Mucosa of descending colon (tissue), 3 donors: ENCODE data around the gene DCC. TPM values are rescaled to one million over a fixed set of nuclear protein-coding genes. Genes with fewer than 3 reads are reported as not detected.

Source experiments
- ATAC-seq: fragments of 200-7000 bp; cut with Tn5 transposase; one replicate; pipeline ENCODE4 v1.9.1; 2020; ENCODE audit warnings: mild to moderate bottlenecking, moderate library complexity
- DNase-seq, 3 donors: peaks; one replicate each; pipeline ENCODE4 v3.0.0-alpha.2; 2020
- H3K36me3 ChIP-seq: fragments of 200-600 bp; one replicate; pipeline ENCODE4 v1.8.0; 2021; ENCODE audit warnings: low read depth, mild to moderate bottlenecking
- H3K4me1 ChIP-seq: fragments of 200-600 bp; one replicate; pipeline ENCODE4 v1.8.0; 2021; ENCODE audit warnings: low read depth, mild to moderate bottlenecking
- H3K4me3 ChIP-seq: fragments of 200-600 bp; one replicate; pipeline ENCODE4 v1.8.0; 2021; ENCODE audit warnings: mild to moderate bottlenecking
- H3K9me3 ChIP-seq: fragments of 200-600 bp; one replicate; pipeline ENCODE4 v1.8.0; 2021; ENCODE audit warnings: mild to moderate bottlenecking
- intact Hi-C, 2 donors: fragments of 100-400 bp; cut with DNase I in 1 of 2; cut with micrococcal nuclease in 1 of 2; formaldehyde crosslinking; loops; one replicate each; pipeline versions ENCODE4 v1.11.0 to v1.11.1; 2022; cut with DNase I, micrococcal nuclease
- total RNA-seq, 3 donors: library from RNA; stranded (reverse); fragmentation: NEBNext Ultra II Directional in 2 of 3; extraction: Animal tissue kit (Norgen Biotek cat#: 25700) in 2 of 3; gene quantifications; one replicate each; pipeline versions ENCODE4 v1.2.1 to v1.2.4, GENCODE V29; 2021 to 2023
- TF ChIP-seq, protein P1 (sequence below): fragments of 200-600 bp; IDR thresholded peaks from one replicate; pipeline ENCODE4 v1.8.0; 2022; ENCODE audit warnings: antibody characterized with exemption, mild to moderate bottlenecking
- donor health status: DM: no; HTN: no; CAD: no; lungs with moderate emphysema.
- donor health status: DM: no; HTN: no; CAD: no.
- donor health status: DM: no; HTN: yes; CAD: no.

DCC gene
- total RNA-seq, 3 donors from 2014 or later: 0.26 to 1.3 (median 0.34) TPM

DNA sequence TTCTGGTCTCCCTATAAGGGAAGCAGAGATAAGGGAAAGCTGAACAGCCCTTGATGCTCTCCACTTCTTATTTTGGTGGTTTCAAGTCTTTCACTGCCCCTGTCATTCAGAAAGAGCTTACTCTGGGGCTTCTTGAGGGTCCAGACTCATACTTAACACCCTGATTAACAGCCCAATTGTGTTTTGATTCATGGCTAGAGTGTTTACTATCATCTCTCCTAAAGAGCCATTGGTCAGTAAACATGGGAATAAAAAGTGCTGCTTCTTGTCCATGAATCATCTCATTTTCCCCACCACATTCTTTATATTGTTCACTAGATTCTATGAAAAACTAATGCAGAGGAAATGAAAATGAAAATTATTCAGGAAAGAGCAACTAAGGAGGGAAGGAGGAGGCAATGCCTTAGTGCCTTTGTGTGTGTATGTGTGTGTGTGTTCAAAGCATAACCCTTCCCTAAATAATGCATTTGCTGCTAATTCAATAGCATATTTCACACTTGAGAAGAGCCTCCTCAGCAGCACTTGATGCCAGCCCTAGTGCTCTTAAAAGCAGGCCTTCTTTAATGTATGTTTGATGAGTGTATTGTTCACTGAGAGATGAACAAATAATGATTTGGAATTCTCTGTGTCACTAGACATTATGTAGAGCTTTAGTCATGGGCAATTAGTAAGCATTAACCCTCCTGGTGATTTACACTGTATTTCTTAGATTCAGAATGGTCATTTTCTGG is 63.5 kb downstream of the DCC start:
- H3K4me1 ChIP-seq: no peaks in the 10 kb centered on the region
- intact Hi-C loops: no loop called here
- H3K36me3 ChIP-seq: no peaks in the 10 kb centered on the region
- H3K9me3 ChIP-seq: no peaks in the 10 kb centered on the region
- no peak for DNase-seq
- no peak overlapping the region for H3K4me3 ChIP-seq
- ATAC-seq: no peak
- TF ChIP-seq, protein P1, sequence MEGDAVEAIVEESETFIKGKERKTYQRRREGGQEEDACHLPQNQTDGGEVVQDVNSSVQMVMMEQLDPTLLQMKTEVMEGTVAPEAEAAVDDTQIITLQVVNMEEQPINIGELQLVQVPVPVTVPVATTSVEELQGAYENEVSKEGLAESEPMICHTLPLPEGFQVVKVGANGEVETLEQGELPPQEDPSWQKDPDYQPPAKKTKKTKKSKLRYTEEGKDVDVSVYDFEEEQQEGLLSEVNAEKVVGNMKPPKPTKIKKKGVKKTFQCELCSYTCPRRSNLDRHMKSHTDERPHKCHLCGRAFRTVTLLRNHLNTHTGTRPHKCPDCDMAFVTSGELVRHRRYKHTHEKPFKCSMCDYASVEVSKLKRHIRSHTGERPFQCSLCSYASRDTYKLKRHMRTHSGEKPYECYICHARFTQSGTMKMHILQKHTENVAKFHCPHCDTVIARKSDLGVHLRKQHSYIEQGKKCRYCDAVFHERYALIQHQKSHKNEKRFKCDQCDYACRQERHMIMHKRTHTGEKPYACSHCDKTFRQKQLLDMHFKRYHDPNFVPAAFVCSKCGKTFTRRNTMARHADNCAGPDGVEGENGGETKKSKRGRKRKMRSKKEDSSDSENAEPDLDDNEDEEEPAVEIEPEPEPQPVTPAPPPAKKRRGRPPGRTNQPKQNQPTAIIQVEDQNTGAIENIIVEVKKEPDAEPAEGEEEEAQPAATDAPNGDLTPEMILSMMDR: no peak

DNA sequence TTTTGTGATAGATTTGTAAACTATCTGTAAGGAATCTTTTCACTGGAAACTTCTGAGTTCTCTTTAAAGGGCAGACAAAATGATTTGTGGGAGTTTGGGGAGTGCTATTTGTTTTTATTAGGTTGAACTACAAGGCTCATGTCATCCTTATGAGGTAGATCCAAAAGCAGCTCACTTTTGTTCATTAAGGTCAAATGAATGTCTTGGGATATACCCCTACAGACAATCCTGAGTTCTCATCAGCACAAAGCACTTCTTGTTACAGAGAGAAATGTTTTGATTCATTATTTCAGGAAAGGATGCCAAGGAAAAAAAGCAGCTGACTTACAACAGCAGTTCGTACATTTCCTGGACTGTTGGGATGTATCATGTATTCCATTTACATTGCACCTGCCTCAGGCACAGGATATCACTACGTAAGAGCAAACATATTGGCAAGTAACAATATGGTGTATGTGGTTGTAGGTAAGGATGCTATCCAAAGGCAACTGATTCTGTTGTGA is 68.9 kb downstream of the DCC start:
- no peaks in the 10 kb centered on the region for H3K4me1 ChIP-seq
- TF ChIP-seq, protein P1: no peak
- no peak for ATAC-seq
- no peaks in the 10 kb centered on the region for H3K9me3 ChIP-seq
- no peak for DNase-seq
- H3K4me3 ChIP-seq: no peak overlapping the region
- H3K36me3 ChIP-seq: no peaks in the 10 kb centered on the region
- intact Hi-C loops: no loop called here

DNA sequence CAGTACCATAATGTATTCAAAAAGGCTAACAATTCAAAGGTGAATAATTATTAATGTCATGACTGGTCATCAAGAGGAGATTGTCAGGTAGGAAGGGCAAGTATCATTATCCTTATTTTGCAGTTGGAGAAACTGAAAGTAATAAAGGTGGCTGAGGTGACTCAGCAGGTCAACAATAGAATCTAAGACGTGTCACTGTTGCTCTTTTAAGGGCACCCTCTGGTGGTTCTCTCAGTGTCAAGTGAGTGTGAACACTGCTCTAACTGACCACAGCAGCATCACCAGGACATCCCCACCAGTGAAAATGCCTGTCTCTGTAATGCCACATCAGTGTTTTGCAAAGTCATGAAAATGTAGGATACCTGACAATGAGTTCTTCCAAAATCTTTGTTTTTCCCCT is 69.7 kb downstream of the DCC start:
- Histone ChIP-seq H3K4me1 (no peaks in the 10 kb centered on the region), H3K36me3 (no peaks in the 10 kb centered on the region), H3K9me3 (no peaks in the 10 kb centered on the region), H3K4me3 (no peak overlapping the region)
- peak in 1 of 3 donors; percentile 12 for DNase-seq
- ATAC-seq: peak; percentile 35
- intact Hi-C loops: no loop called here
- TF ChIP-seq, protein P1: no peak

DNA sequence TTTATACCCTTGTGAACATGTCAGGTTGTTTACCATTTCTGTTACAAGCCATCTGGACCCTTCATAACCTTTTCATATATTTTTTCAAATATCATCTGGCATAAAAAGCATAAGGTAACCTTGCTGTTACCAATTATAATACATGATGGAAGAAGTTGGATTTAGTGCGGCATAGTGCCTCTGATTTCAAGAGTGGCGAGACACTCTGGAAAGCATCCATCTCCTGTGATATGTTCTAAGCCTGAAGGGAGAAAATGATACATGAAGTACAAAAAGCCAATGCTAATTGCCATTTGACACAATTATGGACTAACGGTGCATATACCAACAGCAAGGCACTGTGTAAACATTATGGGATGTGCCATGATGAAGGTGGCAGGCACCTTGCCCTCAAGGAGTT is 75.1 kb downstream of the DCC start:
- Histone ChIP-seq H3K4me3 (no peak overlapping the region), H3K9me3 (no peaks in the 10 kb centered on the region), H3K36me3 (no peaks in the 10 kb centered on the region), H3K4me1 (no peaks in the 10 kb centered on the region)
- TF ChIP-seq, protein P1: no peak
- ATAC-seq (no peak), DNase-seq (no peak)
- intact Hi-C loops: no loop called here

DNA sequence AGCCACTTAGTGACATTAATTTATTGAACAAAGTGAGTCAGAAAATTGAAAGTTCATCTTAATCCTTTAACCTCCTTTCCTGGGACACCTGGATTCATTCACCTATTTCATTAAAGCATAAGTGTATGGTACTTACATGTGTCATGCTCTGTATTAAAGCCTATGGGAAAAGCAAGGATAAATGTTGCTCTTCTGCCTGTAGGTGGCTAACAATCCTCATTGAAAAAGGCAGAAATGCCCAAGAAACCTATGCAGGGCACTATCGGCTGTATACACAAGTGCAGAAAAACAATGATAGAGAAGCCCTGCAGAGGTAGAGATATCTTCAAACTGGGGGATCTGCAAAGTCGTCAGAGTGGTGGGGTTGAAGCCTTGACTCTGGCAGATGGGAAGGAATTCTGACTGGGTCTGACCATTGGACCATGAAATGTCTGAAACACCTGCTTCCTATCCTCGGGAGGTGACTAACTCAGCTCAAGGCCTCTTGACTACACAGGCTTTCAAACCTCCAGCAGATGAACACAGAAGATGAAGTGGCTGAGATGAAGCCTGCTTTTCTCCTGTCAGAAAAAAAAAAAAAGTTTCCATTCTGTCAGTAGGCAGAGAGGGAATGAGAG is 83.1 kb downstream of the DCC start:
- no peaks in the 10 kb centered on the region for H3K36me3 ChIP-seq
- ATAC-seq (no peak), DNase-seq (no peak)
- TF ChIP-seq, protein P1: no peak
- H3K4me1 ChIP-seq: no peaks in the 10 kb centered on the region
- intact Hi-C loops: no loop called here
- no peak overlapping the region for H3K4me3 ChIP-seq
- H3K9me3 ChIP-seq: no peaks in the 10 kb centered on the region
